NB4 (cell line): ENCODE measurements around the gene UBE2Q1.

Source experiments
- CTCF ChIP-seq: IDR thresholded peaks from one replicate; pipeline ENCODE4 v1.5.1; 2012; ENCODE audit warnings: low read depth, low read length
- MAX ChIP-seq: IDR thresholded peaks from 2 replicates; pipeline ENCODE4 v1.6.1; 2011; ENCODE audit warnings: low read depth, low read length
- MYC ChIP-seq: IDR thresholded peaks from 2 replicates; pipeline ENCODE4 v1.6.1; 2011; ENCODE audit warnings: low read depth, low read length
- POLR2A ChIP-seq: IDR thresholded peaks from 2 replicates; pipeline ENCODE4 v1.6.1; 2011; ENCODE audit warnings: mild to moderate bottlenecking; ENCODE audit not compliant: insufficient read length; ENCODE audit errors: extremely low read depth

DNA sequence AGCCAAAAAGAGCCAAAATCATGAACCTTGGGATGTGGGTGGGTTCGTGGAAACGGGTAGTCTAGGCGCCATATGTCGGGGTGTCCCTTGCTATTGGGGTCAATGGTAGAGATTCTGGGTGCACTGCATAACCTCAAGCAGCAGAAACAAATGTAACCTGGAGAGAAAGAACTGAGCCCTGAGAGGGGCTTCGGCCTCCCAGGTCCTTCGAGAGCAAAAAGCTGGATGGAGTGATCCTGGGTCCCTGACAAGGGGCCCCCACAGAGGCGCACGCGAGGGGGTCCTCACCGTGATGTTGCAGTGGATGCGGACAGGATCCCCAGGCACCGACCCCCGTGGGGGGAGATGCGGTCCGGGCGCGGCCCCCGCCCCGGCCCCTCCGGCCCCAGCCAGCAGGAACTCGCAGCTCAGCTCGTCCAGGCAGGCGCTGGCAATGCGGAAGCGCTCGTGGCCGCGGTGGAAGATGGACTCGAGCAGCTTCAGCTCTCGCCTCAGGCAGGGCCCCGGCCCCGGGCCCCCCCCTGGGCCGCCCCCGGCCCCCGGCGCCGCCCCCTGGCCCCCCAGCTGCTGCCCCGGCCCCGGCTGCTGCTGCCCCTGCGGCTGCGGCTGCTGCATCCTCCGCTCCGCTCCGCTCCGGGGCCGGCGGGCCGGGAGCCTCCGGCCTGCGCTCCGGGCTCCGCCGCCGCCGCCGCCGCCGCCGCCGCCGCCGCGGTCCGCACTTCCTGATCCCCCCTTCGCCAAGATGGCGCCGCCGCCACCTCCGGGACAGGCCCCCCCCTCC, at the start of gene UBE2Q1:
- no peak for TF ChIP-seq CTCF
- no peak for TF ChIP-seq POLR2A
- TF ChIP-seq MAX: no peak
- TF ChIP-seq MYC: no peak
